GM21447 (cell line): ENCODE data around the gene TMEM273.

Source experiments
- ATAC-seq: cut with Tn5 transposase; IDR thresholded peaks from one replicate; pipeline ENCODE4 v1.9.1; 2021; ENCODE audit not compliant: unreplicated experiment

TMEM273 gene

GRCh38 chr10:49166484-49167400 is 21.4 kb downstream of the TMEM273 start:
- ATAC-seq: no peak

GRCh38 chr10:49165821-49166483 is 22.2 kb downstream of the TMEM273 start:
- no peak for ATAC-seq

- no peak for ATAC-seq
These were observed 22.9 kb downstream of the TMEM273 start for GRCh38 chr10:49165259-49165658.

- peak; percentile 76 for ATAC-seq
These were observed 23.5 kb downstream of the TMEM273 start for GRCh38 chr10:49164559-49165188.

- no peak for ATAC-seq
These were observed 24.4 kb downstream of the TMEM273 start for GRCh38 chr10:49163741-49164140.

- ATAC-seq: no peak
These were observed 25.4 kb downstream of the TMEM273 start for GRCh38 chr10:49162761-49163310.

- no peak for ATAC-seq
These were observed 26.1 kb downstream of the TMEM273 start for GRCh38 chr10:49162063-49162462.

- no peak for ATAC-seq
These were observed 26.7 kb downstream of the TMEM273 start for GRCh38 chr10:49161411-49161997.

- ATAC-seq: no peak
These were observed 27.4 kb downstream of the TMEM273 start for GRCh38 chr10:49160814-49161213.

- ATAC-seq: no peak
These were observed 28.1 kb downstream of the TMEM273 start for GRCh38 chr10:49160110-49160509.

- no peak for ATAC-seq
These were observed 29.3 kb downstream of the TMEM273 start for GRCh38 chr10:49158915-49159314.

- no peak for ATAC-seq
These were observed 29.8 kb downstream of the TMEM273 start for GRCh38 chr10:49158404-49158803.

GRCh38 chr10:49157229-49157628 is 31.0 kb downstream of the TMEM273 start:
- ATAC-seq: no peak

GRCh38 chr10:49154641-49155040 is 33.5 kb downstream of the TMEM273 start:
- no peak for ATAC-seq

GRCh38 chr10:49153971-49154370 is 34.2 kb downstream of the TMEM273 start:
- no peak for ATAC-seq

- no peak for ATAC-seq
These were observed 35.1 kb downstream of the TMEM273 start for GRCh38 chr10:49153115-49153514.

GRCh38 chr10:49152663-49153062 is 35.5 kb downstream of the TMEM273 start:
- ATAC-seq: no peak

GRCh38 chr10:49152037-49152436 is 36.2 kb downstream of the TMEM273 start:
- ATAC-seq: no peak

- no peak for ATAC-seq
These were observed 36.7 kb downstream of the TMEM273 start for GRCh38 chr10:49151481-49151880.

- no peak for ATAC-seq
These were observed 37.2 kb downstream of the TMEM273 start for GRCh38 chr10:49151025-49151445.

GRCh38 chr10:49150426-49150825 is 37.8 kb downstream of the TMEM273 start:
- ATAC-seq: no peak
